BLaER1 treated with 17β-estradiol and CSF1 and Interleukin-3, amounts not matched to agents 10 nM and 100 nM (cell line): ENCODE data around the gene BRD4.

Experiments
- H3K27ac ChIP-seq, 11 experiments: shearing (Covaris generic); formaldehyde crosslinking; 2 replicates each; pipeline ENCODE4 v1.8.1; 2022
- H3K27me3 ChIP-seq, 11 experiments: shearing (Covaris generic); formaldehyde crosslinking; 2 replicates each; pipeline ENCODE4 v1.8.1; 2022
- H3K36me3 ChIP-seq, 11 experiments: shearing (Covaris generic); formaldehyde crosslinking; 2 replicates each; pipeline ENCODE4 v1.8.1; 2022
- H3K4me1 ChIP-seq, 10 experiments: shearing (Covaris generic); formaldehyde crosslinking; 2 replicates each; pipeline ENCODE4 v1.8.1; 2022
- H3K4me2 ChIP-seq, 11 experiments: shearing (Covaris generic); formaldehyde crosslinking; 2 replicates each; pipeline ENCODE4 v1.8.1; 2022
- H3K4me3 ChIP-seq, 10 experiments: shearing (Covaris generic); formaldehyde crosslinking; 2 replicates each; pipeline ENCODE4 v1.8.1; 2022
- H3K9ac ChIP-seq, 11 experiments: shearing (Covaris generic); formaldehyde crosslinking; 2 replicates each; pipeline ENCODE4 v1.8.1; 2022
- H3K9me3 ChIP-seq, 11 experiments: shearing (Covaris generic); formaldehyde crosslinking; replicated peaks in 1 of 11; 2 replicates each; pipeline ENCODE4 v1.8.1; 2022
- H4K20me1 ChIP-seq, 11 experiments: shearing (Covaris generic); formaldehyde crosslinking; 2 replicates each; pipeline ENCODE4 v1.8.1; 2022
- Cebpa-rat ChIP-seq, 11 experiments: shearing (Covaris generic); IDR thresholded peaks; 2 replicates each; pipeline ENCODE4 v1.8.1; 2022

BRD4 gene

GRCh38 chr19:15298847-15299567, 33.3 kb downstream of the BRD4 start:
- Histone ChIP-seq H3K4me3 (no peak overlapping the region), H3K27me3 (no peaks in the 10 kb centered on the region), H3K9me3 (no peaks in the 10 kb centered on the region; a peak in 1 of 22 replicates), H3K9ac (peak overlapping the region in 3 of 11 experiments; percentile 18 to 42 (median 40); a peak in 2 of 22 replicates), H4K20me1 (peaks cover 100% of the 10 kb centered on the region in 11 experiments), H3K4me2 (peak overlapping the region; percentile 58 to 89 (median 83)), H3K27ac (peak overlapping the region in 9 of 11 experiments; percentile 15 to 55 (median 50); a peak in 16 of 22 replicates), H3K36me3 (peaks cover 9 to 43% (median 36%) of the 10 kb centered on the region in 11 experiments; a peak in 20 of 22 replicates), H3K4me1 (peaks cover 99 to 100% (median 100%) of the 10 kb centered on the region in 10 experiments)
- TF ChIP-seq Cebpa-rat (IDR thresholded peaks at IDR 0.05) = no peak

- Histone ChIP-seq H4K20me1 (peaks cover 100% of the 10 kb centered on the region in 11 experiments), H3K27me3 (no peaks in the 10 kb centered on the region), H3K9me3 (no peaks in the 10 kb centered on the region; a peak in 1 of 22 replicates), H3K4me2 (peak overlapping the region; percentile 58 to 89 (median 83)), H3K4me3 (no peak overlapping the region), H3K4me1 (peaks cover 99 to 100% (median 100%) of the 10 kb centered on the region in 10 experiments), H3K27ac (peak overlapping the region in 9 of 11 experiments; percentile 32 to 68 (median 51); a peak in 17 of 22 replicates), H3K36me3 (peaks cover 9 to 43% (median 37%) of the 10 kb centered on the region in 11 experiments; a peak in 20 of 22 replicates), H3K9ac (peak overlapping the region in 8 of 11 experiments; percentile 18 to 55 (median 33); a peak in 11 of 22 replicates)
- TF ChIP-seq Cebpa-rat (IDR thresholded peaks at IDR 0.05) = no peak
Measured at GRCh38 chr19:15297416-15298224, 34.7 kb downstream of the BRD4 start.

GRCh38 chr19:15296841-15297415, 35.4 kb downstream of the BRD4 start:
- H3K4me2 ChIP-seq = peak overlapping the region; percentile 58 to 89 (median 83)
- no peaks in the 10 kb centered on the region for H3K27me3 ChIP-seq
- H3K4me3 ChIP-seq = no peak overlapping the region
- peaks cover 100% of the 10 kb centered on the region in 11 experiments for H4K20me1 ChIP-seq
- H3K9ac ChIP-seq = peak overlapping the region in 8 of 11 experiments; percentile 13 to 55 (median 33); a peak in 11 of 22 replicates
- peaks cover 99 to 100% (median 100%) of the 10 kb centered on the region in 10 experiments for H3K4me1 ChIP-seq
- peak overlapping the region in 9 of 11 experiments; percentile 32 to 68 (median 50); a peak in 17 of 22 replicates for H3K27ac ChIP-seq
- H3K36me3 ChIP-seq = peaks cover 9 to 43% (median 37%) of the 10 kb centered on the region in 11 experiments; a peak in 20 of 22 replicates
- peak in 1 of 11 experiments; percentile 20; a peak in 1 of 22 replicates for TF ChIP-seq Cebpa-rat (IDR thresholded peaks at IDR 0.05)
- H3K9me3 ChIP-seq = no peaks in the 10 kb centered on the region; a peak in 1 of 22 replicates

- Histone ChIP-seq H3K27ac (peak overlapping the region in 8 of 11 experiments; percentile 32 to 68 (median 50); a peak in 14 of 22 replicates), H3K9me3 (no peaks in the 10 kb centered on the region; a peak in 1 of 22 replicates), H3K4me3 (no peak overlapping the region; a peak in 1 of 20 replicates), H3K27me3 (no peaks in the 10 kb centered on the region), H3K4me2 (peak overlapping the region in 9 of 11 experiments; percentile 69 to 89 (median 85); a peak in 15 of 22 replicates), H3K36me3 (peaks cover 9 to 43% (median 37%) of the 10 kb centered on the region in 11 experiments; a peak in 20 of 22 replicates), H3K9ac (peak overlapping the region in 6 of 11 experiments; percentile 13 to 55 (median 33); a peak in 6 of 22 replicates), H3K4me1 (peaks cover 99 to 100% (median 100%) of the 10 kb centered on the region in 10 experiments), H4K20me1 (peaks cover 100% of the 10 kb centered on the region in 11 experiments)
- TF ChIP-seq Cebpa-rat (IDR thresholded peaks at IDR 0.05) = no peak
Measured at GRCh38 chr19:15296353-15296752, 36.0 kb downstream of the BRD4 start.

GRCh38 chr19:15294561-15294990, 37.8 kb downstream of the BRD4 start:
- Histone ChIP-seq H3K4me3 (no peak overlapping the region), H3K27me3 (no peaks in the 10 kb centered on the region), H3K36me3 (peaks cover 9 to 40% (median 35%) of the 10 kb centered on the region in 11 experiments; a peak in 20 of 22 replicates), H3K4me1 (peaks cover 99 to 100% (median 100%) of the 10 kb centered on the region in 10 experiments), H3K9me3 (no peaks in the 10 kb centered on the region; a peak in 1 of 22 replicates), H3K27ac (no peak overlapping the region; a peak in 1 of 22 replicates), H3K9ac (no peak overlapping the region), H4K20me1 (peaks cover 100% of the 10 kb centered on the region in 11 experiments), H3K4me2 (peak overlapping the region; percentile 35 to 89 (median 82))
- no peak for TF ChIP-seq Cebpa-rat (IDR thresholded peaks at IDR 0.05)

GRCh38 chr19:15293781-15294491, 38.4 kb downstream of the BRD4 start:
- peaks cover 99 to 100% (median 100%) of the 10 kb centered on the region in 10 experiments for H3K4me1 ChIP-seq
- H3K9me3 ChIP-seq = no peaks in the 10 kb centered on the region; a peak in 1 of 22 replicates
- peak overlapping the region in 5 of 11 experiments; percentile 0 to 48 (median 25); a peak in 5 of 22 replicates for H3K27ac ChIP-seq
- peak overlapping the region; percentile 35 to 89 (median 82) for H3K4me2 ChIP-seq
- peaks cover 9 to 40% (median 34%) of the 10 kb centered on the region in 11 experiments; a peak in 20 of 22 replicates for H3K36me3 ChIP-seq
- peaks cover 100% of the 10 kb centered on the region in 11 experiments for H4K20me1 ChIP-seq
- H3K9ac ChIP-seq = peak overlapping the region in 2 of 11 experiments; percentile 2 to 5; a peak in 3 of 22 replicates
- TF ChIP-seq Cebpa-rat (IDR thresholded peaks at IDR 0.05) = no peak
- H3K27me3 ChIP-seq = no peaks in the 10 kb centered on the region
- H3K4me3 ChIP-seq = no peak overlapping the region

- Histone ChIP-seq H3K36me3 (peaks cover 9 to 40% (median 34%) of the 10 kb centered on the region in 11 experiments; a peak in 20 of 22 replicates), H3K27ac (peak overlapping the region in 8 of 11 experiments; percentile 0 to 48 (median 20); a peak in 10 of 22 replicates), H3K4me2 (peak overlapping the region; percentile 35 to 89 (median 82)), H3K9me3 (no peaks in the 10 kb centered on the region; a peak in 1 of 22 replicates), H3K4me3 (no peak overlapping the region), H3K9ac (peak overlapping the region in 7 of 11 experiments; percentile 2 to 36 (median 20); a peak in 6 of 22 replicates), H3K4me1 (peaks cover 99 to 100% (median 100%) of the 10 kb centered on the region in 10 experiments), H4K20me1 (peaks cover 100% of the 10 kb centered on the region in 11 experiments), H3K27me3 (no peaks in the 10 kb centered on the region)
- TF ChIP-seq Cebpa-rat (IDR thresholded peaks at IDR 0.05) = no peak
Measured at GRCh38 chr19:15292847-15293582, 39.3 kb downstream of the BRD4 start.
